Panc1 (cell line): ENCODE data around the gene NT5DC1.

ENCODE experiments used
- REST ChIP-seq, 2 experiments: IDR thresholded peaks; 2 replicates each; pipeline ENCODE4 v1.6.1; 2011 to 2012; ENCODE audit warnings: low read depth in 2 of 2, control low read depth in 1 of 2, low read length in 1 of 2, mild to moderate bottlenecking in 1 of 2, moderate library complexity in 1 of 2; ENCODE audit not compliant: insufficient read depth in 1 of 2
- TCF7L2 ChIP-seq: IDR thresholded peaks from 2 replicates; pipeline ENCODE4 v1.6.1; 2011; ENCODE audit warnings: mild to moderate bottlenecking, low read depth, low read length, inconsistent platforms

GRCh38 chr6:116066789-116067188 lies 33.9 kb upstream of the NT5DC1 start:
- TF ChIP-seq REST (IDR thresholded peaks at IDR 0.05; ENCODE audit: insufficient read depth in 1 of 2, low read depth in 2 of 2, low read length in 1 of 2) (no peak), TCF7L2 (no peak)
